ENCODE results near the gene PSEN2. TPM values are rescaled to one million over a fixed set of nuclear protein-coding genes. Genes with fewer than 3 reads are reported as not detected.

The PSEN2 gene
- total and polyA plus RNA-seq, 9 of the 15 experiments (the other 6 are each of a cell fraction or from before 2014, with no cell fraction given), result 2.3 to 21.5 (median 13.7) TPM

DNA sequence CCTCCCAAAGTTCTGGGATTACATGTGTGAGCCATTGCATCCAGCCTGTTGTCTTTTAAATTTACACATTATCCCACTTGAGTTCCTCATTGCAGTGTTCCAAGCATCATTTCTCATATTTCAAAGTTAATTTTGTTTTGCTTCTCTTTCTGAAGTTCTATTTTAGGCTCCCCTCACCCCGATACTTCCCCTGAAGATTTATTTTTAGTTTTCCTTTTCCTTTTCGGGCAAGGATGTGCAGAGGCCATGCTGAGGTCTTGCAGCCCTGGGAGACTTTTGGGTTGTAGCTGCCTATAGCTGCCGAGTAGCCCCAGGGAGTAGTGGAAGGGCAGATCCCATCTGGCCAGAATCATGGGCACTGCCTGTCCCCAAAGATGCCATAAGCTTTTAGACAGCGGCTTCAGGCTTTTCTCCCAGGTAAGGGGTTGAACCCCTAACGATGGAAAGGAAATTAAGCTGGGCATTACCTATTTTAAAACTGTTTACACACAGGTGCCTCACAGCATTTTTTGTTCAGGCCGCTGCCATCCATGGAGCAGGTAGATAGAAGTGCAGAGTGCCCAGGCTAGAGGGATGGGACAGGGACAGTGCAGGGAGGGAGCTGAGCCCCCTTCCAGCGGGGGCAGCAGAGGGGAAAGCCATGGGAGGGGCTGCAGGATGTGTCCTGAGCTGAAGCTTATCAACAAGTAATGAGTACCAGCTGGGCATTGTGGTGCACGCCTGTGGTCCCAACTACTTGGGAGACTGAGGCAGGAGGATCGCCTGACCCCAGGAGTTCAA, 15.9 kb downstream of the PSEN2 start:
- no peak for ATAC-seq
- FAIRE-seq, result no peak

More for the DNA sequence above, 15.9 kb downstream of the PSEN2 start:
- intact Hi-C loops (cut with micrococcal nuclease), result no loop called here
- H3K79me2 ChIP-seq (ENCODE audit: control insufficient read depth, insufficient read depth, low read length), result no peaks in the 10 kb centered on the region
- in situ Hi-C loops (cut with MboI), result no loop called here
- no peak for TF ChIP-seq POU5F1 (IDR thresholded peaks at IDR 0.05; ENCODE audit: borderline replicate concordance, low read depth, low read length, partially characterized antibody)
- TF ChIP-seq, protein P1, sequence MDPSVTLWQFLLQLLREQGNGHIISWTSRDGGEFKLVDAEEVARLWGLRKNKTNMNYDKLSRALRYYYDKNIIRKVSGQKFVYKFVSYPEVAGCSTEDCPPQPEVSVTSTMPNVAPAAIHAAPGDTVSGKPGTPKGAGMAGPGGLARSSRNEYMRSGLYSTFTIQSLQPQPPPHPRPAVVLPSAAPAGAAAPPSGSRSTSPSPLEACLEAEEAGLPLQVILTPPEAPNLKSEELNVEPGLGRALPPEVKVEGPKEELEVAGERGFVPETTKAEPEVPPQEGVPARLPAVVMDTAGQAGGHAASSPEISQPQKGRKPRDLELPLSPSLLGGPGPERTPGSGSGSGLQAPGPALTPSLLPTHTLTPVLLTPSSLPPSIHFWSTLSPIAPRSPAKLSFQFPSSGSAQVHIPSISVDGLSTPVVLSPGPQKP (CRISPR knock-in tag; IDR thresholded peaks at IDR 0.05), result no peak
- no peak for TF ChIP-seq HMGXB4 (CRISPR knock-in tag; IDR thresholded peaks at IDR 0.05)
- no peak for TF ChIP-seq YY1 (IDR thresholded peaks at IDR 0.05; ENCODE audit: borderline replicate concordance in 1 of 3, control insufficient read depth in 1 of 3, extremely low read depth in 1 of 3, insufficient read depth in 3 of 3, insufficient read length in 1 of 3, insufficient replicate concordance in 2 of 3, low read depth in 1 of 3, low read length in 2 of 3)
- no peaks in the 10 kb centered on the region for H3K4me1 ChIP-seq (replicated peaks in 1 of 2; ENCODE audit: control insufficient read depth in 2 of 2, insufficient read depth in 2 of 2, low read length in 2 of 2)
- H3K9me3 ChIP-seq (replicated peaks; ENCODE audit: control insufficient read depth, insufficient read depth, low read depth, low read length), result no peaks in the 10 kb centered on the region
- H3K27me3 ChIP-seq (ENCODE audit: control insufficient read depth in 2 of 2, insufficient read depth in 2 of 2, low read length in 2 of 2), result no peaks in the 10 kb centered on the region
- CTCF ChIA-PET (ENCODE audit: low intra/inter-chr PET ratio), result no interaction called here
- no peak overlapping the region for H2AFZ ChIP-seq (ENCODE audit: low read depth, low read length)
- WGBS (ENCODE audit: insufficient coverage, low coverage, missing lambda C conversion rate), result 61% methylated on average over 8 of the region's 9 CpGs
- no peak overlapping the region for H3K4me3 ChIP-seq
- POLR2A ChIA-PET, result interaction anchor here (0.6 kb wide), 1 partner anchor 1213 kb away, joined by 3 read pairs; no protein-coding TSS in a partner anchor
- no peak for DNase-seq (ENCODE audit: extremely low read depth in 1 of 4, low spot score in 3 of 4)
- H3K27ac ChIP-seq (ENCODE audit: extremely low read depth, low read depth, low read length), result no peak overlapping the region
- no peaks in the 10 kb centered on the region for H4K20me1 ChIP-seq (replicated peaks; ENCODE audit: control insufficient read depth, insufficient read depth, low read length)
- no TSS peak for BruUV-seq (replicated peaks)
- H3K4me2 ChIP-seq (ENCODE audit: insufficient read depth, low read length), result no peak overlapping the region
- peaks cover 34% of the 10 kb centered on the region; the same call in 2 of the 3 replicates for H3K36me3 ChIP-seq (ENCODE audit: control insufficient read depth, insufficient read depth, low read length)
- peaks cover 7% of the 10 kb centered on the region for H3K9me1 ChIP-seq (ENCODE audit: control insufficient read depth, insufficient read depth, low read length)
- H3K9ac ChIP-seq (ENCODE audit: insufficient read depth in 1 of 2, low read depth in 2 of 2, low read length in 2 of 2), result no peak overlapping the region
